Glutamatergic neuron (in vitro differentiated cells): Measurements from ENCODE around the gene USP7. TPM values are rescaled to one million over a fixed set of nuclear protein-coding genes. Genes with fewer than 3 reads are reported as not detected.

ENCODE experiments used
- DNase-seq: peaks from one replicate; pipeline ENCODE4 v3.0.0; 2022
- H3K27ac Mint-ChIP-seq: one replicate; pipeline ENCODE4 v1.8.0; 2020; ENCODE audit warnings: mild to moderate bottlenecking, mixed read lengths, inconsistent platforms; ENCODE audit not compliant: unreplicated experiment
- H3K27me3 Mint-ChIP-seq: one replicate; pipeline ENCODE4 v1.8.0; 2020; ENCODE audit warnings: mild to moderate bottlenecking, moderate library complexity, mixed read lengths, inconsistent platforms; ENCODE audit not compliant: unreplicated experiment
- H3K36me3 Mint-ChIP-seq: one replicate; pipeline ENCODE4 v1.8.0; 2020; ENCODE audit warnings: mild to moderate bottlenecking, mixed read lengths, inconsistent platforms; ENCODE audit not compliant: unreplicated experiment
- H3K4me1 Mint-ChIP-seq: one replicate; pipeline ENCODE4 v1.8.0; 2020; ENCODE audit warnings: mild to moderate bottlenecking, low read depth, mixed read lengths, inconsistent platforms; ENCODE audit not compliant: unreplicated experiment
- H3K4me3 Mint-ChIP-seq: one replicate; pipeline ENCODE4 v1.8.0; 2020; ENCODE audit warnings: mild to moderate bottlenecking, mixed read lengths, inconsistent platforms; ENCODE audit not compliant: unreplicated experiment
- H3K9me3 Mint-ChIP-seq: one replicate; pipeline ENCODE4 v1.8.0; 2020; ENCODE audit warnings: mild to moderate bottlenecking, moderate library complexity, mixed read lengths, inconsistent platforms; ENCODE audit not compliant: unreplicated experiment
- CTCF ChIP-seq: fragments of 200-600 bp; sonication (generic); IDR thresholded peaks from one replicate; pipeline ENCODE4 v1.5.0; 2021; ENCODE audit not compliant: partially characterized antibody, unreplicated experiment
- total RNA-seq: library from RNA; stranded (reverse); fragmentation: NEBNext Ultra II Directional; extraction: Animal tissue kit (Norgen Biotek cat#: 25700); gene quantifications from one replicate; pipeline ENCODE4 v1.2.1, GENCODE V29; 2021; ENCODE audit not compliant: unreplicated experiment

Gene USP7
- total RNA-seq, 1 donor from 2014 or later: 167 TPM

GRCh38 chr16:8900343-8900742 lies 63.4 kb downstream of the USP7 start:
- DNase-seq: no peak
- no peaks in the 10 kb centered on the region for H3K27me3 Mint-ChIP-seq
- H3K27ac Mint-ChIP-seq: no peak overlapping the region
- H3K4me3 Mint-ChIP-seq: no peak overlapping the region
- TF ChIP-seq CTCF: no peak
- no peaks in the 10 kb centered on the region for H3K36me3 Mint-ChIP-seq
- no peaks in the 10 kb centered on the region for H3K4me1 Mint-ChIP-seq
- H3K9me3 Mint-ChIP-seq: peaks cover 1% of the 10 kb centered on the region

- H3K36me3 Mint-ChIP-seq: peaks cover 2% of the 10 kb centered on the region
- peaks cover 5% of the 10 kb centered on the region for H3K9me3 Mint-ChIP-seq
- no peak overlapping the region for H3K4me3 Mint-ChIP-seq
- no peaks in the 10 kb centered on the region for H3K4me1 Mint-ChIP-seq
- no peaks in the 10 kb centered on the region for H3K27me3 Mint-ChIP-seq
- DNase-seq: no peak
- TF ChIP-seq CTCF: no peak
- H3K27ac Mint-ChIP-seq: no peak overlapping the region
Measured at GRCh38 chr16:8899709-8900317, 63.9 kb downstream of the USP7 start.

- Mint-ChIP-seq H3K4me3 (no peak overlapping the region), H3K36me3 (peaks cover 6% of the 10 kb centered on the region), H3K27me3 (peaks cover 1% of the 10 kb centered on the region), H3K9me3 (peaks cover 5% of the 10 kb centered on the region), H3K27ac (no peak overlapping the region), H3K4me1 (peaks cover 3% of the 10 kb centered on the region)
- no peak for TF ChIP-seq CTCF
- no peak for DNase-seq
Measured at GRCh38 chr16:8898660-8899318, 64.9 kb downstream of the USP7 start.

- peaks cover 20% of the 10 kb centered on the region for H3K4me1 Mint-ChIP-seq
- peaks cover 1% of the 10 kb centered on the region for H3K27me3 Mint-ChIP-seq
- no peak overlapping the region for H3K4me3 Mint-ChIP-seq
- no peak for DNase-seq
- peaks cover 6% of the 10 kb centered on the region for H3K36me3 Mint-ChIP-seq
- no peak overlapping the region for H3K27ac Mint-ChIP-seq
- no peak for TF ChIP-seq CTCF
- peaks cover 5% of the 10 kb centered on the region for H3K9me3 Mint-ChIP-seq
Measured at GRCh38 chr16:8894736-8895334, 68.9 kb downstream of the USP7 start.
